PC-3 (cell line): Measurements from ENCODE around the gene NUP50. TPM values are rescaled to one million over a fixed set of nuclear protein-coding genes. Genes with fewer than 3 reads are reported as not detected.
A peak's percentile ranks its signal among the peaks of the same experiment; 100 is the strongest.

Experiments
- ATAC-seq: fragments of 200-7000 bp; cut with Tn5 transposase; 2 replicates; pipeline ENCODE4 v1.9.1; 2020; ENCODE audit warnings: mild to moderate bottlenecking, moderate library complexity
- BruUV-seq: library from RNA; stranded (reverse); fragments of 400-500 nt; replicated peaks from 2 replicates; lab custom pipeline; 2021; lab: Mats Ljungman, UMichigan
- CTCF ChIA-PET: fragments of 300-600 bp; sonication (Branson Sonifier 250); formaldehyde crosslinking; loops from one replicate; lab custom pipeline; 2022; ENCODE audit warnings: antibody characterized with exemption; lab: Charles Lee
- POLR2A ChIA-PET: fragments of 300-600 bp; sonication (Branson Sonifier 250); formaldehyde crosslinking; loops from one replicate; lab custom pipeline; 2022; ENCODE audit warnings: antibody characterized with exemption; ENCODE audit not compliant: unreplicated experiment; lab: Charles Lee
- DNase-seq: peaks from one replicate; pipeline ENCODE4 v3.0.0-alpha.2; 2015
- H2AFZ ChIP-seq: fragments of 300-600 bp; sonication (generic); 2 replicates; pipeline ENCODE4 v1.6.0; 2016; ENCODE audit warnings: antibody characterized with exemption, low read length
- H3F3A ChIP-seq: fragments of 300-600 bp; sonication (generic); one replicate; pipeline ENCODE4 v1.6.0; 2017; ENCODE audit warnings: antibody characterized with exemption, low read length, control low read depth, mild to moderate bottlenecking; ENCODE audit not compliant: unreplicated experiment
- H3K27ac ChIP-seq: fragments of 300-600 bp; sonication (generic); 2 replicates; pipeline ENCODE4 v1.5.1; 2016; ENCODE audit warnings: mild to moderate bottlenecking, low read length
- H3K27me3 ChIP-seq: fragments of 300-600 bp; sonication (generic); 2 replicates; pipeline ENCODE4 v1.6.1; 2016; ENCODE audit warnings: low read length, mixed read lengths
- H3K36me3 ChIP-seq: fragments of 300-600 bp; sonication (generic); 2 replicates; pipeline ENCODE4 v1.6.1; 2016; ENCODE audit warnings: low read depth, mixed run types, low read length, mixed read lengths
- H3K4me1 ChIP-seq: fragments of 300-600 bp; sonication (generic); 2 replicates; pipeline ENCODE4 v1.5.1; 2016; ENCODE audit warnings: low read length; ENCODE audit not compliant: insufficient read depth
- H3K4me2 ChIP-seq: fragments of 300-600 bp; sonication (generic); 2 replicates; pipeline ENCODE4 v1.6.0; 2016; ENCODE audit warnings: low read length
- H3K4me3 ChIP-seq: fragments of 300-600 bp; sonication (generic); 2 replicates; pipeline ENCODE4 v1.5.1; 2016; ENCODE audit warnings: mild to moderate bottlenecking, low read length, mixed read lengths
- H3K79me2 ChIP-seq: fragments of 300-600 bp; sonication (generic); 2 replicates; pipeline ENCODE4 v1.6.1; 2017; ENCODE audit warnings: low read length, mixed read lengths
- H3K9ac ChIP-seq: fragments of 300-600 bp; sonication (generic); 2 replicates; pipeline ENCODE4 v1.6.0; 2016; ENCODE audit warnings: mild to moderate bottlenecking, low read length
- H3K9me2 ChIP-seq: fragments of 300-600 bp; sonication (generic); replicated peaks from 2 replicates; pipeline ENCODE4 v1.6.1; 2016; ENCODE audit warnings: mixed run types, low read length, mixed read lengths
- H3K9me3 ChIP-seq: fragments of 300-600 bp; sonication (generic); 2 replicates; pipeline ENCODE4 v1.6.1; 2016; ENCODE audit warnings: low read length, mixed read lengths
- H4K20me1 ChIP-seq: fragments of 300-600 bp; sonication (generic); 2 replicates; pipeline ENCODE4 v1.6.1; 2016; ENCODE audit warnings: low read length, mixed read lengths
- EZH2 ChIP-seq: fragments of 300-600 bp; sonication (generic); IDR thresholded peaks from one replicate; pipeline ENCODE4 v1.6.1; 2017; ENCODE audit warnings: antibody characterized with exemption, mild to moderate bottlenecking, low read length; ENCODE audit not compliant: unreplicated experiment
- EZH2phosphoT487 ChIP-seq: fragments of 300-600 bp; sonication (generic); IDR thresholded peaks from 2 replicates; pipeline ENCODE4 v1.6.1; 2018; ENCODE audit warnings: mild to moderate bottlenecking, antibody characterized with exemption, low read length, borderline replicate concordance
- intact Hi-C: fragments of 100-400 bp; cut with micrococcal nuclease; formaldehyde crosslinking; loops from 2 replicates; pipeline ENCODE4 v1.9.0; 2023
- total RNA-seq: library from RNA; depleted of rRNA; stranded (reverse); fragments of >200 nt; gene quantifications from 2 replicates; pipeline ENCODE4 v1.2.3, GENCODE V29; 2014
- TF ChIP-seq, protein P1 (sequence below): fragments of 300-600 bp; sonication (generic); conservative IDR thresholded peaks from 2 replicates; pipeline ENCODE4 v1.5.1; 2017; ENCODE audit warnings: antibody characterized with exemption, low read depth, mild to moderate bottlenecking, low read length

The NUP50 gene
- total RNA-seq, 1 experiment from 2014 or later = 69.9 TPM

DNA sequence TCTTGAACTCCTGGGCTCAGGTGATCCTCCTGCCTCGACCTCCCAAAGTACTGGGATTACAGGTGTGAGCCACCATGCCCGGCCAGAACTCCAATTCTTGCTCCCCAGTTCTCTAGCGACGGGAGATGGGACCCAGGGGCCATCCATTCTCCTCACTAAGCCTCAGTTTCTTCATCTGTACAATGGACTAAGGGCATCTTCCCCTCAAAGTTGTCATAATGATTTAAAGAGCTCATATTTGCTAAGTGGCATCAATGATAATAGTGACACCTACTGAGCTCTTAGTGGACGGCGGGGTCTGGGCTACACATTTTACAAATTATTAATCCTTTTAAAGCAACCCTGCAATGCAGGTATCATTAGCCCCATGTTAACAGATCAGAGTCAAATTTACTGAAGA is 42.5 kb downstream of the NUP50 start:
- Histone ChIP-seq H3K36me3 (no peaks in the 10 kb centered on the region), H3K9me3 (no peaks in the 10 kb centered on the region), H3K9me2 (no peaks in the 10 kb centered on the region), H2AFZ (no peak overlapping the region), H3K79me2 (no peaks in the 10 kb centered on the region), H3K4me3 (no peak overlapping the region), H3K27me3 (no peaks in the 10 kb centered on the region), H3F3A (peaks cover 3% of the 10 kb centered on the region), H4K20me1 (no peaks in the 10 kb centered on the region), H3K4me2 (no peak overlapping the region), H3K4me1 (peaks cover 32% of the 10 kb centered on the region), H3K27ac (no peak overlapping the region), H3K9ac (no peak overlapping the region)
- DNase-seq = no peak
- intact Hi-C loops = no loop called here
- POLR2A ChIA-PET = no interaction called here
- no TSS peak for BruUV-seq
- CTCF ChIA-PET = no interaction called here
- TF ChIP-seq, protein P1, sequence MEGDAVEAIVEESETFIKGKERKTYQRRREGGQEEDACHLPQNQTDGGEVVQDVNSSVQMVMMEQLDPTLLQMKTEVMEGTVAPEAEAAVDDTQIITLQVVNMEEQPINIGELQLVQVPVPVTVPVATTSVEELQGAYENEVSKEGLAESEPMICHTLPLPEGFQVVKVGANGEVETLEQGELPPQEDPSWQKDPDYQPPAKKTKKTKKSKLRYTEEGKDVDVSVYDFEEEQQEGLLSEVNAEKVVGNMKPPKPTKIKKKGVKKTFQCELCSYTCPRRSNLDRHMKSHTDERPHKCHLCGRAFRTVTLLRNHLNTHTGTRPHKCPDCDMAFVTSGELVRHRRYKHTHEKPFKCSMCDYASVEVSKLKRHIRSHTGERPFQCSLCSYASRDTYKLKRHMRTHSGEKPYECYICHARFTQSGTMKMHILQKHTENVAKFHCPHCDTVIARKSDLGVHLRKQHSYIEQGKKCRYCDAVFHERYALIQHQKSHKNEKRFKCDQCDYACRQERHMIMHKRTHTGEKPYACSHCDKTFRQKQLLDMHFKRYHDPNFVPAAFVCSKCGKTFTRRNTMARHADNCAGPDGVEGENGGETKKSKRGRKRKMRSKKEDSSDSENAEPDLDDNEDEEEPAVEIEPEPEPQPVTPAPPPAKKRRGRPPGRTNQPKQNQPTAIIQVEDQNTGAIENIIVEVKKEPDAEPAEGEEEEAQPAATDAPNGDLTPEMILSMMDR = 0 out of 2 replicates have a peak, but pooled peaks have one; percentile 9
- TF ChIP-seq EZH2 = no peak
- no peak for TF ChIP-seq EZH2phosphoT487
- ATAC-seq = no peak

DNA sequence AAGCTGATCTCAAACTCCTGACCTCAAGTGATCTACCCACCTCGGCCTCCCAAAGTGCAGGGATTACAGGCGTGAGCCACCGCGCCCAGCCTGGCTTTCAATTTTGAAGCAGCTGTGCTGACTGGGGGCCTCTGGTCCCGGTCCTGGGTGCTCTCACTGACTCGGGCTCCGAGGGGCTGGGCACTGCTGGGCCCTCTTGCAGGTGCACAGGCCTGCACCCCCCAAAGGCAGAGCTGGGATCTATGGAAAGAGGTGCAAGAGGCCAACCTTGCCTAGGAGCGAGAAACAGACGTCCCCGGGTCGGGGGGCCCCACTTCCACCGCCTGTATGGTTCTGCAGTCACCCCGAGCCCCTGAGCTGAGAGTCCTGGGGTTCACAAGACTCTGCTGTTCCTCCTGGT is 43.8 kb downstream of the NUP50 start:
- peak overlapping the region; percentile 72 for H3K27ac ChIP-seq
- H3K36me3 ChIP-seq = no peaks in the 10 kb centered on the region
- no peak overlapping the region for H3K9ac ChIP-seq
- CTCF ChIA-PET = no interaction called here
- BruUV-seq = no TSS peak
- TF ChIP-seq, protein P1 = no peak
- TF ChIP-seq EZH2 = no peak
- TF ChIP-seq EZH2phosphoT487 = no peak
- H3K4me1 ChIP-seq = peaks cover 20% of the 10 kb centered on the region
- H3K79me2 ChIP-seq = no peaks in the 10 kb centered on the region
- 0 out of 2 replicates have a peak overlapping the region, but pooled peaks have one; percentile 1 for H2AFZ ChIP-seq
- no peaks in the 10 kb centered on the region for H3K27me3 ChIP-seq
- peak overlapping the region; percentile 12; the same call in 1 of the 2 replicates for H3K4me2 ChIP-seq
- no peaks in the 10 kb centered on the region for H4K20me1 ChIP-seq
- no peak overlapping the region for H3K4me3 ChIP-seq
- no peak for ATAC-seq
- intact Hi-C loops = no loop called here
- H3F3A ChIP-seq = no peaks in the 10 kb centered on the region
- no peak for DNase-seq
- POLR2A ChIA-PET = no interaction called here
- no peaks in the 10 kb centered on the region for H3K9me3 ChIP-seq
- H3K9me2 ChIP-seq = no peaks in the 10 kb centered on the region

DNA sequence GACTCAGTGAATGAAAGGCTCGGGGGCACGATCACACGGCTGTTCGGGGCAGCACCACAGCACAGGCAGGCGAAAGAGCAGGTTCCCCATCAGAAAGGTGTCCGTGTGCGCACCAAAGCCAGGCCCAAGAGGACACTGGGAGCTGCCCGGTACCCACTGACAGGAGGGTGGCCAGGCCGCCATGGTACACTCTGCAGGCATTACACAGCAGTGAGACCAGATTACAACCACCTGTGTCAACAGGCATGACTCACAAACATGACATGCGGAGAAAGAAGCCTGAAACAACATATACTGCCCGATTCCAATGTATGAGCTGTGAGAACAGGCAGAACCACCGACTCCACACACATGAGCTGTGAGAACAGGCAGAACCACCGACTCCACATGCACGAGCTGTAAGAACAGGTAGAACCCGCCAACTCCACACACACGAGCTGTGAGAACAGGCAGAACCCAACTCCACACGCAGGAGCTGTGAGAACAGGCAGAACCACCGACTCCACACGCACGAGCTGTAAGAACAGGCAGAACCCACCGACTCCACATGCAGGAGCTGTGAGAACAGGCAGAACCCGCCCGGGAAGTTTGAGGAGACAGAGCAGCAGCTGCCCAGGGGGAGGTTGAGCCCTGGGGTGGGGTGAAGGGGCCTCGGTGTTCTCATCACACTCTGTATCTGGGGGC is 44.4 kb downstream of the NUP50 start:
- peak; percentile 79 for DNase-seq
- intact Hi-C loops = no loop called here

More for the DNA sequence above, 44.4 kb downstream of the NUP50 start:
- Histone ChIP-seq H3K4me2 (peak overlapping the region; percentile 12), H3K9me2 (no peaks in the 10 kb centered on the region), H3K4me1 (peaks cover 19% of the 10 kb centered on the region), H4K20me1 (no peaks in the 10 kb centered on the region), H2AFZ (0 out of 2 replicates have a peak overlapping the region, but pooled peaks have one; percentile 1), H3K27me3 (no peaks in the 10 kb centered on the region), H3K79me2 (no peaks in the 10 kb centered on the region), H3K9ac (peak overlapping the region; percentile 18; the same call in 1 of the 2 replicates), H3F3A (no peaks in the 10 kb centered on the region), H3K27ac (peak overlapping the region; percentile 72), H3K36me3 (no peaks in the 10 kb centered on the region), H3K4me3 (no peak overlapping the region), H3K9me3 (no peaks in the 10 kb centered on the region)
- peak; percentile 92 for ATAC-seq
- POLR2A ChIA-PET = no interaction called here
- no TSS peak for BruUV-seq
- CTCF ChIA-PET = interaction anchor here (0.5 kb wide), 1 partner anchor 10 kb away, joined by 3 read pairs; no protein-coding TSS in a partner anchor
- no peak for TF ChIP-seq EZH2phosphoT487
- TF ChIP-seq EZH2 = no peak
- TF ChIP-seq, protein P1 = no peak
